ENCODE results near the gene SLC17A7.
"Not testable (repeated sequence)": the region's sequence is repeated elsewhere in the genome, so short reads cannot be mapped to it uniquely, and the experiment has no call there.

SLC17A7 gene

GRCh38 chr19:49463960-49464740 is 22.8 kb upstream of the SLC17A7 start:
- peak overlapping the region; percentile 59 to 81 for H3K27ac Mint-ChIP-seq

DNA sequence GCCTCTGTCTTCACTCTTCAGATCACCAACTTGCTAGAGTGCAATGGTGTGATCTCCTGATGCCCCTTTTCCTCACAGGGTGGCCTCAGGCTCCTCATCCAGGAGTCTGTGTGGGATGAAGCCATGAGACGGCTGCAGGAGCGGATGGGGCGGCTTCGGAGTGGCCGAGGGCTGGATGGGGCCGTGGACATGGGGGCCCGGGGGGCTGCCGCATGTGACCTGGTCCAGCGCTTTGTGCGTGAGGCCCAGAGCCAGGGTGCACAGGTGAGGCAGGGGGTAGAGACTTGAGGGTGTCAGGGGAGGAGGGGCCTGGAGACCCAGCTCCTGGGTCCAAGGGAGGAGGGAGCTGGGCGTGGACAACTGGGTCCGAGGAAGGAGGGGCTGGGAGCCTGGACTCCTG is 21.2 kb upstream of the SLC17A7 start:
- Mint-ChIP-seq H3K36me3 (ENCODE audit: insufficient read depth) (peaks cover 26% of the 10 kb centered on the region), H3K4me3 (no peak overlapping the region), H3K4me1 (ENCODE audit: low read depth in 2 of 2) (peaks cover 0 to 9% of the 10 kb centered on the region in 2 donors), H3K27ac (no peak overlapping the region), H3K27me3 (no peaks in the 10 kb centered on the region), H3K9me3 (no peaks in the 10 kb centered on the region)
- DNase-seq (no peak), ATAC-seq (replicated peaks) (no peak)

More at GRCh38 chr19:49463960-49464740, 22.8 kb upstream of the SLC17A7 start:
- Mint-ChIP-seq H3K9me3 (no peaks in the 10 kb centered on the region), H3K36me3 (ENCODE audit: insufficient read depth) (peaks cover 25% of the 10 kb centered on the region), H3K27me3 (no peaks in the 10 kb centered on the region), H3K4me1 (ENCODE audit: low read depth in 2 of 2) (peaks cover 8% of the 10 kb centered on the region in 2 donors), H3K4me3 (no peak overlapping the region)
- DNase-seq (no peak), ATAC-seq (replicated peaks) (no peak)

- no peak for ATAC-seq (replicated peaks)
- H3K4me3 Mint-ChIP-seq = no peak overlapping the region
- H3K36me3 Mint-ChIP-seq (ENCODE audit: insufficient read depth) = peaks cover 26% of the 10 kb centered on the region
- H3K9me3 Mint-ChIP-seq = no peaks in the 10 kb centered on the region
- no peak for DNase-seq
- H3K27ac Mint-ChIP-seq = no peak overlapping the region
- no peaks in the 10 kb centered on the region for H3K27me3 Mint-ChIP-seq
- peaks cover 5 to 11% of the 10 kb centered on the region in 2 donors for H3K4me1 Mint-ChIP-seq (ENCODE audit: low read depth in 2 of 2)
Measured at GRCh38 chr19:49461656-49462055, 20.3 kb upstream of the SLC17A7 start.

GRCh38 chr19:49461130-49461529 is 19.8 kb upstream of the SLC17A7 start:
- Mint-ChIP-seq H3K4me1 (ENCODE audit: low read depth in 2 of 2) (peaks cover 6 to 11% of the 10 kb centered on the region in 2 donors), H3K36me3 (ENCODE audit: insufficient read depth) (peaks cover 22% of the 10 kb centered on the region), H3K27ac (peak overlapping the region in 1 of 2 donors; percentile 38)
- DNase-seq; ATAC-seq (replicated peaks); H3K27me3 Mint-ChIP-seq; H3K4me3 Mint-ChIP-seq; H3K9me3 Mint-ChIP-seq: not testable (repeated sequence)

DNA sequence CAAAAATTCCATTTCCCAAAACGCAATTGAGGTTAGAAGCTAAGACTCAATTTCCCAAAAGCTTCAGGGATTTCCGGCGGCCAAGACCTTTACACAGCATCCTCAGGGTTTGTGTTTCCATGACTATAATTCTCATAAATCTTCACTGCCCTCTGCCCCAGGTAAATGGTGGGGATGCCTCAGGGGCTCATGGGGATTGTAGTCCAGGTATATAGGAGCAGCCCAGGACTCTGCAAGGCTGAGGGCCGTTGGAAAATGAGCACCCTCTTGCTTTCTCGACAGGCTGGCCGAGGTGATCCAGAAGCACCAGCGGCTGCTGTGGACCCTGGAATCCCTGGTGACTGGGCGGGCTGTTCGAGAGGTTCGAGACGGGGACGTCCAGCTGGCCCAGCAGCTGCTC is 18.1 kb upstream of the SLC17A7 start:
- Mint-ChIP-seq H3K9me3 (no peaks in the 10 kb centered on the region), H3K27me3 (no peaks in the 10 kb centered on the region), H3K4me1 (ENCODE audit: low read depth in 2 of 2) (peaks cover 9 to 14% of the 10 kb centered on the region in 2 donors), H3K27ac (no peak overlapping the region), H3K4me3 (no peak overlapping the region), H3K36me3 (ENCODE audit: insufficient read depth) (peaks cover 28% of the 10 kb centered on the region)
- ATAC-seq (replicated peaks) = no peak
- DNase-seq = no peak

GRCh38 chr19:49458567-49458903 is 17.2 kb upstream of the SLC17A7 start:
- Mint-ChIP-seq H3K36me3 (ENCODE audit: insufficient read depth) (peaks cover 35% of the 10 kb centered on the region), H3K9me3 (no peaks in the 10 kb centered on the region), H3K27me3 (no peaks in the 10 kb centered on the region), H3K4me3 (no peak overlapping the region), H3K4me1 (ENCODE audit: low read depth in 2 of 2) (peaks cover 17 to 21% of the 10 kb centered on the region in 2 donors), H3K27ac (peak overlapping the region in 1 of 2 donors; percentile 88)
- DNase-seq = no peak
- ATAC-seq (replicated peaks) = peak; percentile 53

GRCh38 chr19:49456326-49456725 is 15.0 kb upstream of the SLC17A7 start:
- Mint-ChIP-seq H3K27ac (peak overlapping the region; percentile 22 to 88), H3K36me3 (ENCODE audit: insufficient read depth) (peaks cover 56% of the 10 kb centered on the region), H3K9me3 (peaks cover 0 to 2% of the 10 kb centered on the region in 2 donors)

GRCh38 chr19:49455773-49456172 is 14.4 kb upstream of the SLC17A7 start:
- H3K27ac Mint-ChIP-seq = peak overlapping the region; percentile 22 to 88
- no peak for ATAC-seq (replicated peaks)

More at GRCh38 chr19:49456326-49456725, 15.0 kb upstream of the SLC17A7 start:
- Mint-ChIP-seq H3K4me1 (ENCODE audit: low read depth in 2 of 2) (peaks cover 33 to 37% of the 10 kb centered on the region in 2 donors), H3K4me3 (peak overlapping the region in 1 of 2 donors; percentile 35), H3K27me3 (no peaks in the 10 kb centered on the region)
- no peak for DNase-seq
- no peak for ATAC-seq (replicated peaks)

GRCh38 chr19:49453757-49454240 is 12.5 kb upstream of the SLC17A7 start:
- peak overlapping the region; percentile 98 for H3K27ac Mint-ChIP-seq
- H3K27me3 Mint-ChIP-seq = no peaks in the 10 kb centered on the region
- peak overlapping the region; percentile 85 to 100 for H3K4me3 Mint-ChIP-seq
- DNase-seq (no peak), ATAC-seq (replicated peaks) (no peak)
- peaks cover 43% of the 10 kb centered on the region for H3K36me3 Mint-ChIP-seq (ENCODE audit: insufficient read depth)
- H3K4me1 Mint-ChIP-seq (ENCODE audit: low read depth in 2 of 2) = peaks cover 47% of the 10 kb centered on the region in 2 donors
- peaks cover 0 to 2% of the 10 kb centered on the region in 2 donors for H3K9me3 Mint-ChIP-seq

More at GRCh38 chr19:49455773-49456172, 14.4 kb upstream of the SLC17A7 start:
- no peak for DNase-seq
- Mint-ChIP-seq H3K36me3 (ENCODE audit: insufficient read depth) (peaks cover 54% of the 10 kb centered on the region), H3K4me3 (peak overlapping the region in 1 of 2 donors; percentile 35), H3K9me3 (peaks cover 0 to 2% of the 10 kb centered on the region in 2 donors), H3K4me1 (ENCODE audit: low read depth in 2 of 2) (peaks cover 35 to 39% of the 10 kb centered on the region in 2 donors), H3K27me3 (no peaks in the 10 kb centered on the region)

- peaks cover 49% of the 10 kb centered on the region for H3K36me3 Mint-ChIP-seq (ENCODE audit: insufficient read depth)
- H3K27ac Mint-ChIP-seq = peak within 1 kb of the TSS; percentile 98
- peak within 1 kb of the TSS; percentile 99 to 100 for H3K4me3 Mint-ChIP-seq
- no peaks in the 10 kb centered on the region for H3K27me3 Mint-ChIP-seq
- peaks cover 49 to 54% of the 10 kb centered on the region in 2 donors for H3K4me1 Mint-ChIP-seq (ENCODE audit: low read depth in 2 of 2)
- ATAC-seq (replicated peaks) (peak; percentile 81), DNase-seq (peak; percentile 94 to 96 (median 96))
- peaks cover 0 to 2% of the 10 kb centered on the region in 2 donors for H3K9me3 Mint-ChIP-seq
Measured at GRCh38 chr19:49453013-49453756, 11.9 kb upstream of the SLC17A7 start, which contains the start of gene ALDH16A1. ALDH16A1 (plus strand) TSS chr19:49453225; CDS start chr19:49453332, 107 bp downstream.

DNA sequence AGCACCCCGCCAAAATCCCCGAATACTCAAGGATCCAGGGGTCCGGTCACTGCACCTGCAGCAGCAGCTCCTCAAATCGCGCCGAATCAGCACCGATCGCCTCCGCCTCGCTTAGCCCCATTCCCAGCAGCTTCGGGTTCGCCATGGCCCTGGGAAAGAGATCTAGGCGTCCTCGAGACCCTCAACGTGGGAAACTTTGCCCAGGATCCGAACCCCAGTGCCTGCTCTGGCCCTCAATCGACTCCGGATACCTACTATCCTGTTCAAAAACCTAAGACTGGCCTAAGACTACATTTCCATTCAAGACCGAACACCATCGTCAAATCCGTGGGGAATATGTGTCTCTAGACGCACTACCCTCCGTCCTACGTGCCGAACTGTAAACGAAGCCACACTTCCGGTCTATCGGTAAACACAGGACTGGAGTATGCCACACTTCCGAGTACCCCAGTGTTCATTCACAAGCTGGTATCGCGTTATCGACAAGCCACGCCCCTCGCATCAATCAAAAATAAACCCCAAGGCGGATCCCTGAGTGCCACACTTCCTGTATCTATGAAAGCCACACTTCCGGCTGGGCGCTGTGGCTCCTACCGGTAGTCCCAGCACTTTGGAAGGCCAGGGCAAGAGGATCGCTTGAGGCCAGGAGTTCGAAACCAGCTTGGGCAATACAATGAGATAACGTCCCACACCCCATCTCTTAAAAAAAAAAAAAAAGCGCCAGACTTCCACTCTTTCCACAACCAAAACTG is 10.3 kb upstream of the SLC17A7 start, which contains the start of gene PIH1D1:
Gene PIH1D1 (minus strand): TSS at position 385 of the 752 bp plus-strand sequence. CDS start 240 bp downstream, at position 145.
- no peaks in the 10 kb centered on the region for H3K27me3 Mint-ChIP-seq
- peak within 1 kb of the TSS; percentile 98 for H3K27ac Mint-ChIP-seq
- peak within 1 kb of the TSS; percentile 99 to 100 for H3K4me3 Mint-ChIP-seq
- H3K9me3 Mint-ChIP-seq = peaks cover 0 to 2% of the 10 kb centered on the region in 2 donors
- DNase-seq (peak; percentile 90 to 93 (median 91)), ATAC-seq (replicated peaks) (peak; percentile 69)
- peaks cover 41 to 55% of the 10 kb centered on the region in 2 donors for H3K4me1 Mint-ChIP-seq (ENCODE audit: low read depth in 2 of 2)
- H3K36me3 Mint-ChIP-seq (ENCODE audit: insufficient read depth) = peaks cover 43% of the 10 kb centered on the region

GRCh38 chr19:49450405-49450804 is 9.1 kb upstream of the SLC17A7 start:
- peak overlapping the region; percentile 92 to 98 for H3K27ac Mint-ChIP-seq
- H3K36me3 Mint-ChIP-seq (ENCODE audit: insufficient read depth) = peaks cover 51% of the 10 kb centered on the region
- H3K27me3 Mint-ChIP-seq = no peaks in the 10 kb centered on the region
- H3K4me3 Mint-ChIP-seq = peak overlapping the region; percentile 99 to 100
- H3K4me1 Mint-ChIP-seq (ENCODE audit: low read depth in 2 of 2) = peaks cover 39 to 52% of the 10 kb centered on the region in 2 donors
- H3K9me3 Mint-ChIP-seq = peaks cover 0 to 2% of the 10 kb centered on the region in 2 donors
- DNase-seq = no peak
- no peak for ATAC-seq (replicated peaks)

DNA sequence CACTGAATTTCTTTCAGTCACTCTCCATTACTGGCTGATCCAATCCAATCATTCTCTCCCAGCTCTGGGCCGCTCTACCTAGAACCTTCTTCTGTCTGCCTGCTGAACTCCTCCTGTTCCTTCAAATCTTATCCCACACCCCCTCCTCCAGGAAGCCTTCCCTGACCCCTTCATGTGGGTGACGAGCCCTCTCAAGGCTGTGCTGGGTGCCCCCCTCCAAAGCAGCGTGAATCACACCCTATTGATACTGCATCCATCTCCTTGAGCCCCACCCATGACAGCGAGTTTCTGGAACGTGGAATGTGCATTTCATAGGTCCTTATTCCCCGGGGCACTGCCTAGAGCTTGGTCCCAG is 7.1 kb upstream of the SLC17A7 start:
- peaks cover 42% of the 10 kb centered on the region for H3K36me3 Mint-ChIP-seq (ENCODE audit: insufficient read depth)
- H3K9me3 Mint-ChIP-seq = peaks cover 0 to 2% of the 10 kb centered on the region in 2 donors
- ATAC-seq (replicated peaks) = no peak
- H3K4me1 Mint-ChIP-seq (ENCODE audit: low read depth in 2 of 2) = peaks cover 38 to 51% of the 10 kb centered on the region in 2 donors
- H3K27ac Mint-ChIP-seq = peak overlapping the region; percentile 15 to 41
- no peak overlapping the region for H3K4me3 Mint-ChIP-seq
- H3K27me3 Mint-ChIP-seq = no peaks in the 10 kb centered on the region
- no peak for DNase-seq
